Measurements from ENCODE around the gene SLC28A1.

The SLC28A1 gene

DNA sequence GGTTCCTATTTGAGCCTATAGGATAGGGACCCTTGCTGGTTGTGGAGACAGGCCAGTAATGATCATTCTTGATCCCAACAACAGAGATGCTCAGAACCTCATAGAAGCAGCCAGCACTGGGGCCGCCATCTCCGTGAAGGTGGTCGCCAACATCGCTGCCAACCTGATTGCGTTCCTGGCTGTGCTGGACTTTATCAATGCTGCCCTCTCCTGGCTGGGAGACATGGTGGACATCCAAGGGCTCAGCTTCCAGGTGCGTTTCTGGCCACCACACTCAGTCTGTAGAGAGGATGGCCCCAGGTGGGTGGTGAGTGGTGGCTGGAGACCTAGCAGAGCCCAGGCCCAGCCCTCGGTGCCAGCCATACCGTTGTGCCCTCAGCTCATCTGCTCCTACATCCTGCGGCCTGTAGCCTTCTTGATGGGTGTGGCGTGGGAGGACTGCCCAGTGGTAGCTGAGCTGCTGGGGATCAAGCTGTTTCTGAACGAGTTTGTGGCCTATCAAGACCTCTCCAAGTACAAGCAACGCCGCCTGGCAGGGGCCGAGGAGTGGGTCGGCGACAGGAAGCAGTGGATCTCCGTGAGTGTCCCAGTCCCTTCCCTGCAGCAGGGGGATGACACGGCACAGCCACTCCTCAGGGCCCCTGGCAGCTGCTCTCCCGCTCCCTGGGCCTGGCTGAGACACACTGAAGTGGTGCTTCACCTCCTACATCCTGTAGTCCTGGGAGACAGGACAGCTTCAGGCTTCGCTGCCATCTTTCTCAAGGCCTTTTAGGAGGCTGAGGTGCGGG is 50.7 kb downstream of the SLC28A1 start:
- Histone ChIP-seq H3K27me3 (ENCODE audit: control insufficient read depth, insufficient read depth, low read length) (no peaks in the 10 kb centered on the region), H3K9me3 (ENCODE audit: control insufficient read depth, insufficient read depth, low read length) (no peaks in the 10 kb centered on the region), H3K4me3 (ENCODE audit: low read depth, low read length) (no peak overlapping the region), H3K4me1 (ENCODE audit: control insufficient read depth, insufficient read depth, low read length) (no peaks in the 10 kb centered on the region), H3K9ac (ENCODE audit: low read depth, low read length) (no peak overlapping the region), H3K36me3 (ENCODE audit: control insufficient read depth, insufficient read depth, low read length) (no peaks in the 10 kb centered on the region)

DNA sequence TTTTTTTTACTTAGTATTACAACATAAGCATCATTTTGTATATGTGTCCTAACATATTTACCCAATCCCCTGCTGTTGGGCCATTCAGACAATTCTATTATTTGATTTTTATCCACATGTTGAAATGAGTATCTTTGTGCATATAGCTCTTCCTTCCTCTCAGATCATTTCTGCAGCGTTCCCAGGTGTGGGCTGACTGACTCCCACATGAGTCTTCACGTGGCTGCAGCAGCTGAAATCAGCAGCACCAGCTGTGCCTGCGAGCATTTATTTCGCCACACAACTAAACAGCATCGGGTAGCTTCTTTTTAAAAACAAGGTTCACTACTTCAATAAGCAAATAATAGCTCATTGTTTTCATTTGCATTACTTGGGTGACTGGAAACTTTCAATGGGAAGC is 52.7 kb downstream of the SLC28A1 start:
- H3K36me3 ChIP-seq (ENCODE audit: control insufficient read depth, insufficient read depth, low read length), result no peaks in the 10 kb centered on the region
- no peak overlapping the region for H3K9ac ChIP-seq (ENCODE audit: low read depth, low read length)
- no peaks in the 10 kb centered on the region for H3K4me1 ChIP-seq (ENCODE audit: control insufficient read depth, insufficient read depth, low read length)
- no peak overlapping the region for H3K4me3 ChIP-seq (ENCODE audit: low read depth, low read length)
- no peaks in the 10 kb centered on the region for H3K9me3 ChIP-seq (ENCODE audit: control insufficient read depth, insufficient read depth, low read length)
- no peaks in the 10 kb centered on the region for H3K27me3 ChIP-seq (ENCODE audit: control insufficient read depth, insufficient read depth, low read length)

DNA sequence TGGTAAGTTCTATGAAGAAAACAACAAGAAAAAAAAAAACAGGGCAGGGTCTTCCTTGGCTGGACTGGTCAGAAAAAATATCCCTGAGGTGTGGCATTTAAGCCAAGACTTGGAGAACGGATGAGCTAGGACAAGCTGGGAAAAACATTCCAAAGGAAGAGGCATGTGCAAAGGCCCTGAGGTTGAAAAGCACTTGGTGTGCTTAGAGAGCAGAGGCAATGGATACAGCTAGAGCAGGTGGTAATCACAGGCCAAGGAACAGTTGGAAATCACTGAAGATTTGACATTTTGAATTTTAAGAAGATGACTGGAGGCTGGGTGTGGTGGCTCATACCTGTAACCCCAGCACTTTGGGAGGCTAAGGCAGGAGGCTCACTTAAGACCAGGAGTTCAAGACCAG is 54.3 kb downstream of the SLC28A1 start:
- H3K36me3 ChIP-seq (ENCODE audit: control insufficient read depth, insufficient read depth, low read length), result no peaks in the 10 kb centered on the region
- H3K9ac ChIP-seq (ENCODE audit: low read depth, low read length), result no peak overlapping the region
- H3K27me3 ChIP-seq (ENCODE audit: control insufficient read depth, insufficient read depth, low read length), result no peaks in the 10 kb centered on the region
- H3K9me3 ChIP-seq (ENCODE audit: control insufficient read depth, insufficient read depth, low read length), result no peaks in the 10 kb centered on the region
- H3K4me3 ChIP-seq (ENCODE audit: low read depth, low read length), result no peak overlapping the region
- H3K4me1 ChIP-seq (ENCODE audit: control insufficient read depth, insufficient read depth, low read length), result no peaks in the 10 kb centered on the region

DNA sequence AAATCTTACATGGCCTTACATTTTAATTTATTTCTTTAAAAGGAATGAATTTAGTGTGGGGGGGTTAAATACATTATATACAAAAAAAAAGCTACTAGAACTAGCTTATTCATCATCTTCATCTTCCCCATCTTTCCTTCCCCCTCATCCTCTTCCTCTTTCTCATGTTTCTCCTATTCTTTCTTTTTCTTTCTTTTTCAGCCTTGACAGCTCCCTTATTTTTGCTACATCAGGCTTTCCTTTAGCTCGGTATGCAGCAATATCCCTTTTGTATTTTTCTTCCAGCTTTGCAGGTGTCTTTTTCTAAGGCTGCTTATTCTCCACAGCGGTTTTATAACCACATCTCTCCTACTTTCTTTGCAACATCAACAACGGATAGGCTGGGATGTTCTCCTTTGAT is 55.9 kb downstream of the SLC28A1 start:
- no peaks in the 10 kb centered on the region for H3K4me1 ChIP-seq (ENCODE audit: control insufficient read depth, insufficient read depth, low read length)
- H3K9ac ChIP-seq (ENCODE audit: low read depth, low read length), result no peak overlapping the region
- no peaks in the 10 kb centered on the region for H3K9me3 ChIP-seq (ENCODE audit: control insufficient read depth, insufficient read depth, low read length)
- no peaks in the 10 kb centered on the region for H3K27me3 ChIP-seq (ENCODE audit: control insufficient read depth, insufficient read depth, low read length)
- H3K4me3 ChIP-seq (ENCODE audit: low read depth, low read length), result no peak overlapping the region
- no peaks in the 10 kb centered on the region for H3K36me3 ChIP-seq (ENCODE audit: control insufficient read depth, insufficient read depth, low read length)

DNA sequence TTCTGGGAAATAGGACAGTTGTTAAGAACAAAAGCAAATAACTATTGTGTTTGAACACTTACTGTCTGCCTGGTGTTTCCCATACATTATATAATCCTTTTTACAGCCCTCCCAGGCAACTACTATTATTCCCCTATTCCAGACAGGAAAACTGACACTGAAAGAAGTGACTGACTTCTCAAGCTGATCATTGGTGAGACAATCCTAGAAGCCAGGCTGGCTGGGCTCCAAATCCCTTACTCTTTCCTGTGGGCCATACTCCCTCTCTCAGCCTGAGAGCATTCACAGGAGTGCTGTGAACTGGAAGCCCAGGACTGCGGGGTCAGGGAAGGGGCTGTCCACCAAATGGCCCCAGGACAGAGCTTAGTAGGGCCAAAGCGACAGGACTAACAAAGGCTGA is 58.0 kb downstream of the SLC28A1 start:
- no peaks in the 10 kb centered on the region for H3K4me1 ChIP-seq (ENCODE audit: control insufficient read depth, insufficient read depth, low read length)
- no peak overlapping the region for H3K4me3 ChIP-seq (ENCODE audit: low read depth, low read length)
- H3K9ac ChIP-seq (ENCODE audit: low read depth, low read length), result no peak overlapping the region
- no peaks in the 10 kb centered on the region for H3K27me3 ChIP-seq (ENCODE audit: control insufficient read depth, insufficient read depth, low read length)
- H3K9me3 ChIP-seq (ENCODE audit: control insufficient read depth, insufficient read depth, low read length), result no peaks in the 10 kb centered on the region
- no peaks in the 10 kb centered on the region for H3K36me3 ChIP-seq (ENCODE audit: control insufficient read depth, insufficient read depth, low read length)

DNA sequence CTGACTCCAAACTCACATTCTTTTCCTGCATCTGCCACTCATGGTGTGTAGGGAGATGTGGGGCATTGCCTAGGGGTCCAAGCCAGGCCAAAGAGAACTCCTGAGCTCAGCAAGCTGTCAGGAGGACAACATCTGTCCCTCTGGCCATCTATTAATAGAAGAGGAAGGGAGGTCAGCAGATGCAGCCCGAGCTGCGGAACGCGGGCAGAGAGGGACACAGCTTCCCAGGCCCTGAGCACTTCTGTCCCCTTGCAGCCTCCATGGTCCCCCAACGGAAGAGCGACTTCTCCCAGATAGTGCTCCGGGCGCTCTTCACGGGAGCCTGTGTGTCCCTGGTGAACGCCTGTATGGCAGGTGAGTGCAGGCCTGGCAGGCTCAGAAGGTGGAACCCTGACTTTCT is 59.8 kb downstream of the SLC28A1 start:
- Histone ChIP-seq H3K9ac (ENCODE audit: low read depth, low read length) (no peak overlapping the region), H3K27me3 (ENCODE audit: control insufficient read depth, insufficient read depth, low read length) (no peaks in the 10 kb centered on the region), H3K36me3 (ENCODE audit: control insufficient read depth, insufficient read depth, low read length) (no peaks in the 10 kb centered on the region), H3K9me3 (ENCODE audit: control insufficient read depth, insufficient read depth, low read length) (no peaks in the 10 kb centered on the region), H3K4me1 (ENCODE audit: control insufficient read depth, insufficient read depth, low read length) (no peaks in the 10 kb centered on the region), H3K4me3 (ENCODE audit: low read depth, low read length) (no peak overlapping the region)

DNA sequence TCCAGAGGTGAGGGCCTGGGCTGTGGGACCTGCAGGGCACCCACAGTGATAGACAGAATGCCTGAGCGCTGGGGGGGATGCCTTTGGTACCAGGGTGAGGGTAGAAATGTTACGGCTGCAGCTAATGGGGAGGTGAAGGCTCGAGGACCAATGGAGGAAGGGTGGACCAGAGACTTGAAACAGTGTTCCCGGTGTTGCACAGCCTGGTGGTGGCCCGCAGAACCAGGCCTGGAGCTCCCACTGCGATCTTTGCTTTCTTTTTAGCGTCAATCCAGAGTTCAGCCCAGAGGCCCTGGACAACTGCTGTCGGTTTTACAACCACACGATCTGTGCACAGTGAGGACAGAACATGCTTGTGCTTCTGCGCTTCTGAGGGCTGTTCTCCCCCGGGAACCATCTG is 60.4 kb downstream of the SLC28A1 start:
- Histone ChIP-seq H3K4me1 (ENCODE audit: control insufficient read depth, insufficient read depth, low read length) (no peaks in the 10 kb centered on the region), H3K36me3 (ENCODE audit: control insufficient read depth, insufficient read depth, low read length) (no peaks in the 10 kb centered on the region), H3K4me3 (ENCODE audit: low read depth, low read length) (no peak overlapping the region), H3K27me3 (ENCODE audit: control insufficient read depth, insufficient read depth, low read length) (no peaks in the 10 kb centered on the region), H3K9me3 (ENCODE audit: control insufficient read depth, insufficient read depth, low read length) (no peaks in the 10 kb centered on the region), H3K9ac (ENCODE audit: low read depth, low read length) (no peak overlapping the region)

DNA sequence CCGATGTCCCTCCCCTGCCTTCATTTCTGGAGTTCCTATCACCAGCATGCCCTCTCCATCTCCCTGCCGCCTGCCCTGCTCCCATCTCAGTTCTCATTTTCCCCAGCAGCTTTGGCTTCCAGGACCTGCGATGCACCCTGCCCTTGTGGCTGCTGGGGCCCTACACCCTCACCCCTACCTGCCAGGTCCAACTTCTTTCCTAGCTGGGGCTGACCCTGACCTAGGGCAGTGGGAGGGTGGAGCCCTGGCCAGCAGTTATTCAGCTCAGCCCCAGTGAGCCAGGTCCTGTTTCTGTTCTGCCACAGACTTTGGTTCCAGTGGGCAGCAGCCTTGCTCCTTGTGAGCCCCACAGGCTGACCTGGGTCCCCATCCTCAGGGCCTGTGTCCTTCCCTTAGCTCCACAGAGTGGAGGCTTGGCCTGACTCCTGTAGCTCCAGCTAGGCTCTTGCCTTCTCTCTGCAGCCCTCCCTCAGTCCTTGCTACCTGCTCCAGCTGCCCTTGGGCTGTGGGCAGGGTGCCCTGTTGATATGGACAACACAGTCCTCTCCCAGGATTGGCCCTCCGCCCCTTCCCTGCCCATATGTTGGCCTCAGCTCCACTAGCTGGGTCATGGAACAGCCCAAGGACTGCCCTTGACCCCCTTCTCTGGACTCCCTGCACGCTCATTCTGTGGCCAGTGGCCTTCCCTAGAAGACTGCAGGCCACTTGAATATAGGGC is 62.5 kb downstream of the SLC28A1 start:
- Histone ChIP-seq H3K27me3 (ENCODE audit: control insufficient read depth, insufficient read depth, low read length) (no peaks in the 10 kb centered on the region), H3K36me3 (ENCODE audit: control insufficient read depth, insufficient read depth, low read length) (no peaks in the 10 kb centered on the region), H3K9ac (ENCODE audit: low read depth, low read length) (no peak overlapping the region), H3K9me3 (ENCODE audit: control insufficient read depth, insufficient read depth, low read length) (no peaks in the 10 kb centered on the region), H3K4me3 (ENCODE audit: low read depth, low read length) (no peak overlapping the region), H3K4me1 (ENCODE audit: control insufficient read depth, insufficient read depth, low read length) (no peaks in the 10 kb centered on the region)

DNA sequence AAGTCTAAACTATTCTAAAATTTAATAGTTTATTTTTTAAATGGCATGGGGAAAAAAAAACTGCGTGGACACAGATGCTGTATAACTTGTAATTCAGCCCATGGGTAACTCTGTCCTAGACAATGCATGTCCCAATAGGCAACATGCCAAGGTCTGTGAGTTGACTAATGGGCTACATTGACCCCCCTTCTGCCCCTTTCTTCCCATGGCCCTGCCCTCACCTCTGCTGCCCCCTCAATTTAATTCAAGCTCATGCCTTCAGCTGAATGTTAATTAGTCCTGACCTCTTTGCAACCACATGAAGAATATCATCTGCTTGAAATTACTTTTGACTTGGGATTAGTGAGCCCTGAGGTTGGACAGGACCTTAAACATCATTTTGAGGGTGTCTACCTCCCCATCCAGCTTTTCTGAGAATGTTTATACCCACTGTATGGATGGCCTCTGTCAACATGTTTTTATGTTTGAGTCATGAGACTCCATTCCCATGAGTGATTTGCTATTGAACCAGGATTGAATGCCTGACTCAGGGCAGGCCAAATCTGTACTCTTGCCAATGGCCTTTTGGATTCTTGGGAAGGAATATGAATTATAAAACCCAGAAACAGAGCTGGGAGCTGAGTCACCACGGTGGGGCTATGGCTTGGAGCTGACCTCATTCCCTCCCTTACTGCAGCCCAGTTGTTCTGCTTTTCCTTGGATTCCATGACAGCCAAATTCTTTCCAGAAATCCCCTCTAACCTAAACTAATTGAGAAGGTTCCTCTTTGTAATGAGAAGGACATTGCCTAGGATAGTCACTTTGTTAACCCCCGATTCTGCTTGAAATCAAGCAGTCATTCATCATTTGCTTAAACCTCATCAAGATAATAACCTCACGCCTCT is 63.7 kb downstream of the SLC28A1 start:
- no peaks in the 10 kb centered on the region for H3K4me1 ChIP-seq (ENCODE audit: control insufficient read depth, insufficient read depth, low read length)
- no peaks in the 10 kb centered on the region for H3K36me3 ChIP-seq (ENCODE audit: control insufficient read depth, insufficient read depth, low read length)
- H3K4me3 ChIP-seq (ENCODE audit: low read depth, low read length), result no peak overlapping the region
- no peaks in the 10 kb centered on the region for H3K27me3 ChIP-seq (ENCODE audit: control insufficient read depth, insufficient read depth, low read length)
- H3K9ac ChIP-seq (ENCODE audit: low read depth, low read length), result no peak overlapping the region
- H3K9me3 ChIP-seq (ENCODE audit: control insufficient read depth, insufficient read depth, low read length), result no peaks in the 10 kb centered on the region

DNA sequence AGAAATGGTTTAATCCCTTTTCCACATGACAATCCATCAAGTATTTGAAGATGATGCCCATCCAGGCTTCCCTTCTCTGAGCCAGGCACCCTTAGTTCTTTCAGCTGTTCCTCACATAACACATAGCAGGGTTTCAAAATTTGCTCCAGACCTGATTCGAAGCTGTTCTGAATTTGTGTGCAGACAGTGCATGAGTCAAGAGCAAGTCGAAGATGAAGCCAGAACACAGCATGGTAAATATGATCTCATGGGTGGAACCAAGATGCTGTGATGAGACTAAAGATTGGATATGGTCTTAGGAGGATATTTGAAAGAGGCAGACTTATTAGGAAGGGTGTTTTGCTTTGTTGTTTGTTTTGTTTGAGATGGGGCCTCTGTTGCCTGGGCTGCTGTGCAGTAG is 64.6 kb downstream of the SLC28A1 start:
- no peaks in the 10 kb centered on the region for H3K27me3 ChIP-seq (ENCODE audit: control insufficient read depth, insufficient read depth, low read length)
- no peaks in the 10 kb centered on the region for H3K9me3 ChIP-seq (ENCODE audit: control insufficient read depth, insufficient read depth, low read length)
- no peak overlapping the region for H3K4me3 ChIP-seq (ENCODE audit: low read depth, low read length)
- no peak overlapping the region for H3K9ac ChIP-seq (ENCODE audit: low read depth, low read length)
- no peaks in the 10 kb centered on the region for H3K36me3 ChIP-seq (ENCODE audit: control insufficient read depth, insufficient read depth, low read length)
- H3K4me1 ChIP-seq (ENCODE audit: control insufficient read depth, insufficient read depth, low read length), result no peaks in the 10 kb centered on the region

DNA sequence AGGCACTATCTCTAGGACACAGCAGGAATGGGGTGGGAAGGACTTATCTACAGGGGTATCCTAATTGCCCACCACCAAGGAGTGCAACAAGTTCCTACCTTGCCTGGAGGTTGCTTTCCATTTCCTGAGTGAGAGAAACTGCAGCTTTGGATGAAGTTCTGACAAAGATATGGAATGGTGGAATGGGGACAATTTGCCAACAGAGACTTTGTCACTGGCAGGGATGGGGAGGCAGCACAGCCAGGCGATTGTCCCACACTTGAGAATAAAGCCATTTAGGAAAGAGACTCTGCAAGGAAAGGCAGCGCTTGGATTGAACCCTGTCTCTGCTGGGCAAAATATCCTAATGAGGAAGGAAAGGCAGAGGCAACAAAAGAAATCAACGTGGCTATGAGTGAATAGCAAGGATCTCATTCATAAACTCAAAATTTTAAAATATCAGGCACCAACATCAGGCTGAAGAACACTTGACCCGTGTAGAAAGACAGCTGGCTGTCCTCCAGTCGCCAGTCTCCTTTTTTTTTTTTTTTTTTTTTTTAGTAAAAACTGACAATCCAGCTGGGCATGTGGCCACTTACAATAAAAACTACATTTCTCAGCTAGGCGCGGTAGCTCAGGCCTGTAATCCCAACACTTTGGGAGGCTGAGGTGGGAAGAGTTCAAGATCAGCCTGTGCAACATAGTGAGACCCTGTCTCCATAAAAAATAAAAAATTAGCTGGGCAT is 65.5 kb downstream of the SLC28A1 start:
- no peaks in the 10 kb centered on the region for H3K27me3 ChIP-seq (ENCODE audit: control insufficient read depth, insufficient read depth, low read length)
- H3K4me3 ChIP-seq (ENCODE audit: low read depth, low read length), result no peak overlapping the region
- no peaks in the 10 kb centered on the region for H3K36me3 ChIP-seq (ENCODE audit: control insufficient read depth, insufficient read depth, low read length)
- H3K9ac ChIP-seq (ENCODE audit: low read depth, low read length), result no peak overlapping the region
- H3K9me3 ChIP-seq (ENCODE audit: control insufficient read depth, insufficient read depth, low read length), result no peaks in the 10 kb centered on the region
- H3K4me1 ChIP-seq (ENCODE audit: control insufficient read depth, insufficient read depth, low read length), result no peaks in the 10 kb centered on the region
